ENCODE data around the gene DLK2. TPM values are rescaled to one million over a fixed set of nuclear protein-coding genes. Genes with fewer than 3 reads are reported as not detected.

The DLK2 gene
- total RNA-seq, 1 experiment from 2014 or later, result 30.2 TPM

GRCh38 chr6:43444036-43444435 lies 11.3 kb downstream of the DLK2 start:
- DNase-seq (ENCODE audit: unreplicated experiment), result no peak
- no peaks in the 10 kb centered on the region for H3K9me3 Mint-ChIP-seq (ENCODE audit: unreplicated experiment)
- peaks cover 53% of the 10 kb centered on the region for H3K36me3 Mint-ChIP-seq (ENCODE audit: insufficient read depth, unreplicated experiment)
- H3K27ac Mint-ChIP-seq (ENCODE audit: low read depth, unreplicated experiment), result no peak overlapping the region
- CTCF ChIA-PET, result interaction anchor here (0.9 to 2.4 kb wide), 3 partner anchors 10 to 60 kb away, joined by 3 to 7 read pairs (median 3); no protein-coding TSS in a partner anchor
- no peaks in the 10 kb centered on the region for H3K27me3 Mint-ChIP-seq (ENCODE audit: insufficient read depth, unreplicated experiment)
- TF ChIP-seq CTCF (IDR thresholded peaks at IDR 0.05; ENCODE audit: unreplicated experiment), result no peak
- no TSS peak for BruUV-seq (replicated peaks)
- H3K4me1 Mint-ChIP-seq (ENCODE audit: insufficient read depth, unreplicated experiment), result no peaks in the 10 kb centered on the region
- intact Hi-C loops (cut with micrococcal nuclease), result no loop called here
- H3K4me3 Mint-ChIP-seq (ENCODE audit: unreplicated experiment), result no peak overlapping the region
- POLR2A ChIA-PET, result interaction anchor here (0.5 to 0.9 kb wide), 2 partner anchors 17 to 261 kb away, joined by 3 read pairs; partner anchors contain the start of gene ABCC10

- Mint-ChIP-seq H3K4me1 (ENCODE audit: insufficient read depth, unreplicated experiment) (no peaks in the 10 kb centered on the region), H3K9me3 (ENCODE audit: unreplicated experiment) (no peaks in the 10 kb centered on the region), H3K27ac (ENCODE audit: low read depth, unreplicated experiment) (no peak overlapping the region), H3K27me3 (ENCODE audit: insufficient read depth, unreplicated experiment) (no peaks in the 10 kb centered on the region), H3K36me3 (ENCODE audit: insufficient read depth, unreplicated experiment) (peaks cover 55% of the 10 kb centered on the region), H3K4me3 (ENCODE audit: unreplicated experiment) (no peak overlapping the region)
- intact Hi-C loops (cut with micrococcal nuclease), result no loop called here
- DNase-seq (ENCODE audit: unreplicated experiment), result no peak
- no peak for TF ChIP-seq CTCF (IDR thresholded peaks at IDR 0.05; ENCODE audit: unreplicated experiment)
- ChIA-PET CTCF (interaction anchor here (0.8 to 5.3 kb wide), 3 partner anchors 9 to 53 kb away, joined by 3 to 25 read pairs (median 3); no protein-coding TSS in a partner anchor), POLR2A (no interaction called here)
- BruUV-seq (replicated peaks), result no TSS peak
Measured at GRCh38 chr6:43442935-43443334, 12.4 kb downstream of the DLK2 start.

- CTCF ChIA-PET, result interaction anchor here (0.6 to 5.3 kb wide), 9 partner anchors 9 to 71 kb away, joined by 3 to 25 read pairs (median 8); no protein-coding TSS in a partner anchor
- Mint-ChIP-seq H3K4me3 (ENCODE audit: unreplicated experiment) (no peak overlapping the region), H3K27ac (ENCODE audit: low read depth, unreplicated experiment) (no peak overlapping the region), H3K9me3 (ENCODE audit: unreplicated experiment) (no peaks in the 10 kb centered on the region), H3K27me3 (ENCODE audit: insufficient read depth, unreplicated experiment) (no peaks in the 10 kb centered on the region), H3K4me1 (ENCODE audit: insufficient read depth, unreplicated experiment) (peaks cover 32% of the 10 kb centered on the region), H3K36me3 (ENCODE audit: insufficient read depth, unreplicated experiment) (peaks cover 41% of the 10 kb centered on the region)
- no peak for DNase-seq (ENCODE audit: unreplicated experiment)
- no TSS peak for BruUV-seq (replicated peaks)
- POLR2A ChIA-PET, result interaction anchor here (0.7 to 4.1 kb wide), 11 partner anchors 8 to 88 kb away, joined by 3 to 31 read pairs (median 5); partner anchors contain the start of genes ABCC10, DLK2, POLR1C and YIPF3
- intact Hi-C loops (cut with micrococcal nuclease), result no loop called here
- no peak for TF ChIP-seq CTCF (IDR thresholded peaks at IDR 0.05; ENCODE audit: unreplicated experiment)
Measured at GRCh38 chr6:43437700-43438099, 17.6 kb downstream of the DLK2 start.

GRCh38 chr6:43436577-43437282 lies 18.6 kb downstream of the DLK2 start:
- intact Hi-C loops (cut with micrococcal nuclease), result no loop called here
- peak overlapping the region; percentile 5 for H3K4me3 Mint-ChIP-seq (ENCODE audit: unreplicated experiment)

More at GRCh38 chr6:43436577-43437282, 18.6 kb downstream of the DLK2 start:
- Mint-ChIP-seq H3K27ac (ENCODE audit: low read depth, unreplicated experiment) (peak overlapping the region; percentile 92), H3K27me3 (ENCODE audit: insufficient read depth, unreplicated experiment) (no peaks in the 10 kb centered on the region), H3K36me3 (ENCODE audit: insufficient read depth, unreplicated experiment) (peaks cover 47% of the 10 kb centered on the region), H3K4me1 (ENCODE audit: insufficient read depth, unreplicated experiment) (peaks cover 32% of the 10 kb centered on the region), H3K9me3 (ENCODE audit: unreplicated experiment) (no peaks in the 10 kb centered on the region)
- BruUV-seq (replicated peaks), result no TSS peak
- CTCF ChIA-PET, result interaction anchor here (0.6 to 2.8 kb wide), 13 partner anchors 8 to 497 kb away, joined by 3 to 16 read pairs (median 4); no protein-coding TSS in a partner anchor
- POLR2A ChIA-PET, result interaction anchor here (0.7 to 4.1 kb wide), 19 partner anchors 9 to 139 kb away, joined by 3 to 31 read pairs (median 5); partner anchors contain the start of genes ABCC10, DLK2, POLH and POLR1C
- peak; percentile 95 for DNase-seq (ENCODE audit: unreplicated experiment)
- no peak for TF ChIP-seq CTCF (IDR thresholded peaks at IDR 0.05; ENCODE audit: unreplicated experiment)

Data from MCF 10A (cell line).